Keratinocyte (primary cell): ENCODE data around the gene CD109. TPM values are rescaled to one million over a fixed set of nuclear protein-coding genes. Genes with fewer than 3 reads are reported as not detected.
A peak's percentile ranks its signal among the peaks of the same experiment; 100 is the strongest.

Experiments used
- DNase-seq: peaks from one replicate; pipeline ENCODE4 v3.0.0-alpha.2; 2011; ENCODE audit warnings: low read depth, missing footprints, low spot score
- FAIRE-seq: peaks from 2 replicates; lab custom pipeline; 2011; peaks lifted over from hg19 to GRCh38; lab: Jason Lieb, UNC
- H2AFZ ChIP-seq: 2 replicates; pipeline ENCODE4 v1.6.0; 2012; ENCODE audit warnings: low read length, control low read depth, inconsistent platforms; ENCODE audit not compliant: control insufficient read depth
- H3K27ac ChIP-seq: 2 replicates; pipeline ENCODE4 v1.5.1; 2011; ENCODE audit warnings: low read length; ENCODE audit not compliant: control insufficient read depth, insufficient read depth
- H3K27me3 ChIP-seq: 3 replicates; pipeline ENCODE4 v1.6.0; 2011; ENCODE audit warnings: low read length; ENCODE audit not compliant: control insufficient read depth, insufficient read depth; ENCODE audit errors: extremely low read depth
- H3K36me3 ChIP-seq, 2 experiments: 2 replicates in 1 of 2; 3 replicates in 1 of 2; pipeline ENCODE4 v1.5.1; 2011; ENCODE audit warnings: low read length in 2 of 2, mild to moderate bottlenecking in 1 of 2; ENCODE audit not compliant: control insufficient read depth in 2 of 2, insufficient read depth in 2 of 2; ENCODE audit errors: extremely low read depth in 1 of 2
- H3K4me1 ChIP-seq: 3 replicates; pipeline ENCODE4 v1.5.1; 2011; ENCODE audit warnings: low read length; ENCODE audit not compliant: control insufficient read depth, insufficient read depth; ENCODE audit errors: extremely low read depth
- H3K4me2 ChIP-seq: 3 replicates; pipeline ENCODE4 v1.6.0; 2011; ENCODE audit warnings: low read depth, low read length; ENCODE audit not compliant: control insufficient read depth, insufficient read depth; ENCODE audit errors: extremely low read depth
- H3K4me3 ChIP-seq, 3 experiments: fragments of 200-600 bp in 1 of 3; sonication (generic) in 1 of 3; 2 replicates in 2 of 3; 3 replicates in 1 of 3; pipeline ENCODE4 v1.5.1; 2011 to 2016; ENCODE audit warnings: low read length in 3 of 3, mild to moderate bottlenecking in 3 of 3, control low read depth in 2 of 3, inconsistent platforms in 1 of 3, low read depth in 1 of 3, mixed read lengths in 1 of 3, mixed run types in 1 of 3, moderate library complexity in 1 of 3; ENCODE audit not compliant: control insufficient read depth in 2 of 3, insufficient read depth in 2 of 3; ENCODE audit errors: extremely low read depth in 1 of 3
- H3K79me2 ChIP-seq: 2 replicates; pipeline ENCODE4 v1.6.0; 2012; ENCODE audit warnings: low read length; ENCODE audit not compliant: control insufficient read depth, insufficient read depth
- H3K9ac ChIP-seq: 3 replicates; pipeline ENCODE4 v1.6.0; 2011; ENCODE audit warnings: low read length; ENCODE audit not compliant: control insufficient read depth, insufficient read depth; ENCODE audit errors: extremely low read depth
- H3K9me1 ChIP-seq: 3 replicates; pipeline ENCODE4 v1.6.0; 2011; ENCODE audit warnings: low read length; ENCODE audit not compliant: control insufficient read depth, insufficient read depth; ENCODE audit errors: extremely low read depth
- H3K9me3 ChIP-seq: 2 replicates; pipeline ENCODE4 v1.5.1; 2012; ENCODE audit warnings: low read depth, low read length; ENCODE audit not compliant: control insufficient read depth
- H4K20me1 ChIP-seq: 3 replicates; pipeline ENCODE4 v1.6.0; 2011; ENCODE audit warnings: low read length; ENCODE audit not compliant: control insufficient read depth, insufficient read depth; ENCODE audit errors: extremely low read depth
- EZH2 ChIP-seq: IDR thresholded peaks from one replicate; pipeline ENCODE4 v1.6.1; 2012; ENCODE audit warnings: inconsistent platforms, mild to moderate bottlenecking, low read length, moderate library complexity
- dilution Hi-C: fragments of 300-500 bp; cut with MboI; formaldehyde crosslinking; loops from one replicate; pipeline ENCODE4 v1.7.0; 2020; ENCODE audit warnings: low sequenced_read_pairs; ENCODE audit not compliant: extremely low pct_ligation_motif_present
- polyA plus RNA-seq, 5 experiments: library from polyadenylated mRNA; depleted of rRNA in 3 of 5; stranded (reverse) in 3 of 5; stranded (forward) in 1 of 5; unstranded in 1 of 5; fragments of >200 nt; gene quantifications; 1 replicate in 1 of 5; 2 replicates in 3 of 5; 3 replicates in 1 of 5; pipeline versions ENCODE4 v1.2.1 to v1.2.3, GENCODE V29; 2011 to 2012; ENCODE audit warnings: missing spikeins in 2 of 5, low read depth in 1 of 5, low replicate concordance in 1 of 5
- TF ChIP-seq, protein P1 (sequence below), 3 experiments: IDR thresholded peaks in 1 of 3; conservative IDR thresholded peaks in 1 of 3; optimal IDR thresholded peaks in 1 of 3; 2 replicates in 2 of 3; 3 replicates in 1 of 3; pipeline versions ENCODE3 to v1.5.1; 2011; ENCODE audit warnings: low read length in 3 of 3, mild to moderate bottlenecking in 3 of 3, moderate library complexity in 2 of 3, control low read depth in 1 of 3, inconsistent platforms in 1 of 3; ENCODE audit not compliant: insufficient read depth in 2 of 3; ENCODE audit errors: extremely low read depth in 1 of 3

CD109 gene
- polyA plus RNA-seq, 1 donor (not counting 4 experiments of a cell fraction or from before 2014, with no cell fraction given): 58.2 TPM

DNA sequence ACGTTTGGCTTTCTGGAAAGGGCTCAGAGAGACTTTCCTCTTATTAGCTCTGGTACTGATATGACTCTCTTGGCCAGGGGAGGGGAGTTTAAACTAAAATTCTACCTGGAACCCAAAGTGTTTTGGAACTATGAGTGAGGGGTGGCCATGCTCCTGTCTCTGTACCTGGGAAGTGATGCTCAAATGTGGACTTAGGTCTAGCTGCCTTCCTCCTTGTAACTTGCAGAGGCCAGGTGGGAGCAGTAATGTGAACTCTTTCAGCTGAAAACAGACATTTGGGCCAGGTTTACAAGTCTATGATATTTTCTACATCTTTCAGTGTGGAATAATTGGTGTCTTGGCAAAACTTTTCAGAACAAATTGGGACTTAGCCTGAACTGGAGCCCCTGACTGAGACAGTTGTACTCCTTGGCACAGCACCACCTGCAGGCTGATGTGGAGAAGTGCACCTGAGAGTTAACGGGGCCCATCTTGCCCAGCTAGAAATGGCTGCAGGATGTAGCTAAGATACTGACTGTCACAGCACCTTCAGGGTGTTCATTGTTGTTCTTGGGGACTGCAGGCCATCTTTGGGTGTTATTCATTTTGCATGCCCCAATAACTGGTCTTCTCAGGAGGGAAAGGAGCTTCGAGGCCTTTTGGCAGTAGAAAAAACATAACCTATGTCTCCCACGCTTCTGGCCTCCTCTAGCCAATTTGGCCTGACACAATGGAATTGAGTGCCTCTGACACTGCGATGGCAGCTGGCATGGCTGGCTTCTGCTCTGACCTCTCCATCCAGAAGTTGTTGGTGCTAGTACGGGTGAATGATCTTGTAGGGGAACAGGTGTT, 37.1 kb downstream of the CD109 start:
- Histone ChIP-seq H3K27me3 (no peaks in the 10 kb centered on the region), H2AFZ (no peak overlapping the region), H3K9ac (no peak overlapping the region), H3K4me3 (no peak overlapping the region), H3K9me3 (no peaks in the 10 kb centered on the region), H3K79me2 (no peaks in the 10 kb centered on the region), H4K20me1 (no peaks in the 10 kb centered on the region), H3K4me1 (no peaks in the 10 kb centered on the region), H3K27ac (no peak overlapping the region), H3K9me1 (no peaks in the 10 kb centered on the region), H3K36me3 (peaks cover 12 to 16% of the 10 kb centered on the region in 2 experiments), H3K4me2 (no peak overlapping the region)
- DNase-seq (no peak), FAIRE-seq (peak; percentile 99)
- dilution Hi-C loops: no loop called here
- TF ChIP-seq, protein P1, sequence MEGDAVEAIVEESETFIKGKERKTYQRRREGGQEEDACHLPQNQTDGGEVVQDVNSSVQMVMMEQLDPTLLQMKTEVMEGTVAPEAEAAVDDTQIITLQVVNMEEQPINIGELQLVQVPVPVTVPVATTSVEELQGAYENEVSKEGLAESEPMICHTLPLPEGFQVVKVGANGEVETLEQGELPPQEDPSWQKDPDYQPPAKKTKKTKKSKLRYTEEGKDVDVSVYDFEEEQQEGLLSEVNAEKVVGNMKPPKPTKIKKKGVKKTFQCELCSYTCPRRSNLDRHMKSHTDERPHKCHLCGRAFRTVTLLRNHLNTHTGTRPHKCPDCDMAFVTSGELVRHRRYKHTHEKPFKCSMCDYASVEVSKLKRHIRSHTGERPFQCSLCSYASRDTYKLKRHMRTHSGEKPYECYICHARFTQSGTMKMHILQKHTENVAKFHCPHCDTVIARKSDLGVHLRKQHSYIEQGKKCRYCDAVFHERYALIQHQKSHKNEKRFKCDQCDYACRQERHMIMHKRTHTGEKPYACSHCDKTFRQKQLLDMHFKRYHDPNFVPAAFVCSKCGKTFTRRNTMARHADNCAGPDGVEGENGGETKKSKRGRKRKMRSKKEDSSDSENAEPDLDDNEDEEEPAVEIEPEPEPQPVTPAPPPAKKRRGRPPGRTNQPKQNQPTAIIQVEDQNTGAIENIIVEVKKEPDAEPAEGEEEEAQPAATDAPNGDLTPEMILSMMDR (optimal IDR thresholded peaks at IDR 0.05 in 1 of 3, IDR thresholded peaks at IDR 0.05 in 1 of 3, conservative IDR thresholded peaks at IDR 0.05 in 1 of 3; ENCODE audit: extremely low read depth in 1 of 3, insufficient read depth in 2 of 3, low read length in 3 of 3): peak; percentile 82 to 98 (median 97)
- TF ChIP-seq EZH2: no peak

DNA sequence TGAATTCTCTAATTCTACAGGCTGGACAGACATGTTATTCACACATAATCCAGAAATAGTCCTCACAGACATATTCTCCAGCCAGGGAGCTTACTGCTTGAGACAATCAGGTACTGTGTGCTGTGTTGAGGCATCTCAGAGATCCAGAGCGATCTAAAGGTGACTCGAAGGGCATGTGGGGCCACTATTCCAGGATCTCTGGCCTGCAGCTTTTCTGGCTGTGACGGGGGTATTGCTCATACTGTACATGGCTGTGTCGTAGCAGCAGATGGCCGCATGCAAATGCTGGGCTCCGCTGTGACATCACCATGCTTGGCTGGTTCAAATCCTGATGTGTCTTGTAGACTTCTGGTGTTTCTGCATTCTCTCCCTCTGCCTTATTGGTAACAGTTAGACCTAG, 37.8 kb downstream of the CD109 start:
- no peaks in the 10 kb centered on the region for H3K27me3 ChIP-seq
- H3K27ac ChIP-seq: no peak overlapping the region
- H3K4me1 ChIP-seq: no peaks in the 10 kb centered on the region
- no peaks in the 10 kb centered on the region for H4K20me1 ChIP-seq
- no peaks in the 10 kb centered on the region for H3K79me2 ChIP-seq
- H2AFZ ChIP-seq: no peak overlapping the region
- DNase-seq (no peak), FAIRE-seq (no peak)
- dilution Hi-C loops: no loop called here
- H3K9me1 ChIP-seq: no peaks in the 10 kb centered on the region
- TF ChIP-seq, protein P1 (optimal IDR thresholded peaks at IDR 0.05 in 1 of 3, IDR thresholded peaks at IDR 0.05 in 1 of 3, conservative IDR thresholded peaks at IDR 0.05 in 1 of 3; ENCODE audit: extremely low read depth in 1 of 3, insufficient read depth in 2 of 3, low read length in 3 of 3): no peak
- no peak for TF ChIP-seq EZH2
- no peaks in the 10 kb centered on the region for H3K9me3 ChIP-seq
- peaks cover 12 to 20% of the 10 kb centered on the region in 2 experiments for H3K36me3 ChIP-seq
- no peak overlapping the region for H3K9ac ChIP-seq
- H3K4me3 ChIP-seq: no peak overlapping the region
- no peak overlapping the region for H3K4me2 ChIP-seq
